ENCODE results near the gene RASEF.

The RASEF gene

GRCh38 chr9:83047839-83048775, 14.8 kb downstream of the RASEF start:
- no peak for DNase-seq

GRCh38 chr9:83043597-83043996, 19.3 kb downstream of the RASEF start:
- no peak for DNase-seq

GRCh38 chr9:83041771-83042170, 21.2 kb downstream of the RASEF start:
- DNase-seq, result no peak

GRCh38 chr9:83039303-83039702, 23.6 kb downstream of the RASEF start:
- no peak for DNase-seq

DNA sequence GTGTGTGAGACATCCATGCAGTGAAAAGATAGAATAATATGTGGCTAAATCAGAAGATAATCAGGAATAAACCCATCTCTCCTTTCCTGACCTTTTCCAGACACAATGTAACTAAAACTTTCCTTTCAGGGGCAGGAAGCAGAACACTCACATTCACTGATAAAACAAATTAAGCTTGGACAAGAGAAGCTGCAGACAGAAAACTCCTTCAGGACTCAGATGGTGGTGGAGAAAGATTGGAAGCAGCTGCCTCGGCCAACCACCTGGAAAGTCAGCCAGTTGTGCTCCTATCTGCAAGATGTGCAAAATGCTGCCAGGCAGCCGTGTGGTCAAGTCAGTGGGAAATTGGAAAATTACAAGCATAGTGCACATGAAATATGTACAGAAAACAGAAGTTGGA, 26.9 kb downstream of the RASEF start:
- DNase-seq, result no peak

GRCh38 chr9:83035143-83035542, 27.8 kb downstream of the RASEF start:
- no peak for DNase-seq

DNA sequence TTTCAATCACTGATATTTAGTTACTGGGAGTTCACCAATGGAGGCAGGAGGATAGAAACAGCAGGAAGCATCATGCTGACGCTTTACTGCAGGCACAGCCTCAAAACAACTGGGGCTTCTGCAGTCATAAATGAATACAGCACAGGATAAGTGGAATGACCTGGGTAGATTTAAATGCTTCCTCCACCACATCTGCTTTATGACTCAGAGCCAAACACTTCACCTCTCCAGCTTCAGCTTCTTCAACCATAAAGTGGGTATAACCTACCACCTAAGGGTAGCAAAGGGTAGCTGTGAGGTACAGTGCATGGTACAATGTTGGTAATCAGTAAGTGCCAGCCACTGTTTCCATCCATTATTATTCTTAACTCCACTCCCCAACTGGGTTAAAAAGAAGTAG, 28.4 kb downstream of the RASEF start:
- no peak for DNase-seq

GRCh38 chr9:83034026-83034425, 28.9 kb downstream of the RASEF start:
- DNase-seq, result no peak

DNA sequence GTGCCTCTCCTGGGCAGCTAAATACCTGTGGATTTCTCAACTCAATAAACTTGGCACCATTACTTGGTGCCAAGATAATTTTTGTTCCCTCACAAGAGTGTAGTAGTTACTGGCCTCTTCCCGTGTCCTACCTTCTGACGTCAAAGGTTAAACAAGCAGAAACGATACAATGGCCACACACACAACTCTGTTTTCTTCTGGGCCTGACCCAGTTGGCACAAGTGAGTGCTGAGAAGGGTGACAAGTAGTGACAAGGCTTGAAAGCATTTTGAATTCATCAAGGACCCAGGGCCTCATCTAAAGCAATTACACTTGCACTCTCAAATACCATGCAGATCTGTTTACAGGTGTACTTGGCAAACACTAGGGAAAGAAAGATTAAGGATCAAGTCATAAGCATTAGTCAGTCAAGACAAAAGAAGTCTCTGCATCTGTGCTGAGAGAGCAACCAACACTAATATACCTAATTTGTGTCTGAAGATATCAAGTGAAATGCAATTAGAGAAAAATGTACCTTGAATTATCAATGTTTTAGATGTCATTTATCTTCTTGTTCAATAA, 30.8 kb downstream of the RASEF start:
- no peak for DNase-seq

DNA sequence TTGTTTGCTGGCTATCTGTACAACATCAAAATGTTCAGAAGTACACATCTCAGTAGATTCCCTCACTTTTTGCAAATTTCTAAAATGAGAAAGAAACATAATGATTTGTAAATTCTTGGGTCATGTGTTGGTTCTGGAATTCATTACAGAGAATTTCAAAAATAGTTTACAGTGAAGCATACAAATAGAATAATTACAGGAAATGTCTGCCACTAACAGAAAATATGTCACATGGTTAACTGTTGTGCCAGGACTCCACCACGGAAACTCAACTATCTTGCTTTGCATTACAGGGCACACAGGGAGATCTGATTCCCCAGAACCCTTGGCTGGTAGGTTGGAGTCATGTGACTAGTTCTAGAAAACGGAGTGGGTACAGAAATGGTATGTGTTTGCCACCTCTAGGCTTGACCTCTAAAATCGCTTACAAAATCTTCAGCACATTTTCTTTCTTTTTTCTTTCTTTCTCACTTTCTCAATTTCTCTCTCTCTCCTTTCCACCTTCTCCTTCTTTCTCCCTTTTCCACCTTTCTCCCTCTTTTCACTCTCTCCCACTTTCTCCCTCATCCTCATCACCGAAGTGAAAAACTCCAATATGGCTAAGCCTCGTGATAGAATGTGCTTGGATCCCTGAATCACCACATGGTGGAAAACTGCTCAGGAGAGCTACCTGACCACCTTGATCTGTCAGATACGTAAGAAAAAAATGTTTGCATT, 32.4 kb downstream of the RASEF start:
- no peak for DNase-seq

GRCh38 chr9:83029531-83030137, 33.3 kb downstream of the RASEF start:
- DNase-seq, result no peak

GRCh38 chr9:83027153-83027891, 35.6 kb downstream of the RASEF start:
- DNase-seq, result peak; percentile 43

- DNase-seq, result no peak
These were observed 38.3 kb downstream of the RASEF start for GRCh38 chr9:83024506-83025125.

DNA sequence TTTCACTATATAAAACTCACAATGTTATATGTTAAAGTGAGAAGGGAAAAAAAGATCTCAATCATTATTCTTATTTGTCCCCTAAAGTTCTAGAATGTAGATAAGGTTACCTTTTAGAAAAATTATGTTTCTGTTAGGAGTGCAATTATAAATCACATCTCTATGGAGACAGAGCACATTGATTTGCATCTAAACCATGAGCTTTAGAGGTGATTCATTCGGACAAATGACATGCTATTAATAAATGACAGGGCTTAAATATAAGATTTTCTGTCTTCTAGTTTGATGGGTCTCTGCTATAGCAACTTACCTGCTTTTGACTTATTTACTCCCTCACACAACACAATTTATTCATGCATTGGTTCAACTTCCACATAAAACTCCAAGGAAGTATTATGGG, 39.8 kb downstream of the RASEF start:
- no peak for DNase-seq

DNA sequence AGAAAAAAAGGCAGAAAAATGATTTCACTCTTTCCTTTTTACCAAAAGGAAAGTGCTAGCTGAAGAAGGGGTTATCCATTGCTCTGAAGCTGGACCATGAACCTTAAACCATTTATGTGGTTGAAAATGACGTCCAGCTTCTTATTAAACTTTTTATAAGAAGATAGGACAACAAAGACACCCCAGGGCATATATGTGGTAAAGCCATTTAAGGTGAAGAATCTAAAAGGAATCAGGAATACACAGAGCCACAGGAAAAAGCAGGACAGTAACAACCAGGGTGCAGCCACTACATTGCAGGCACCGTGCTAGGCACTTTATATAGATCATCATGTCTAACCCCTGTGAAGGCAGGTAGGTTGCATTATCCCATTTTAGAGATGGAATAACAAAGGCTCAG, 42.1 kb downstream of the RASEF start:
- no peak for DNase-seq

DNA sequence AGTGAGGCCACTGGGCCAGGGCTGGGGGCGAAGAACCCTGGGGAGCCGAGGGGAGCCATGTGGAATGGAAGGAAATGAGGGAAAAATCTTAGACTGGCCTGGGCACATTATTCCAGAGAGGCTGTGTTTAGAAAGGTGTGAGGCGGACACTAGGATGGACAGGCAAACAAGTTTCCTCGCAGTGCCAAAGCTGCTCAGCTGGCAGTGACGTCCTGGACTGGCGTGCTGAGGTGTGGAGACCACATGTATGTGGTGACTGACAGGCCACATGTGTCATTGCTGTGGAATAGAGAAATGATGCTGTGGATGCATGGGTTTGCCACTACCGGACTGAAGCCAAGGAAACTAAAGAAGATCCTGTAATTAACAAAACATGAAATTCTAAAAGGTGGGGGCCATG, 42.6 kb downstream of the RASEF start:
- no peak for DNase-seq

DNA sequence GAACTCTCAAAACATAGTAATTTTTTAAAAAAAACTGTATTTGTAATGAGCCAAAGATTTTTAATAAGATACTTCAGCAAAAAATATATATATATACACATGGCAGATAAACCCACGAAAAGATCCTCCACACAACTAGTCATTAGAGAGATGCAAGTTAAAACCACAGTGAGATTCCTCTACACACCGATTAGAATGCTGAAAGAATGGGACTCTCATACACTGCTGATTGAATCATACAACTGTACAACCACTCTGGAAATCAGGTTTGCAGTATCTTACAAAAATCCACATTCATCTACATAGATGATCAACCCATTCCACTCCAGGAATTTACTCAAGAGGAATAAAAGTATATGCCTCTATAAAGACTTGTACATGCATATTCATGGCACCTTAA, 43.7 kb downstream of the RASEF start:
- DNase-seq, result no peak

GRCh38 chr9:83015897-83016296, 47.0 kb downstream of the RASEF start:
- DNase-seq, result no peak

DNA sequence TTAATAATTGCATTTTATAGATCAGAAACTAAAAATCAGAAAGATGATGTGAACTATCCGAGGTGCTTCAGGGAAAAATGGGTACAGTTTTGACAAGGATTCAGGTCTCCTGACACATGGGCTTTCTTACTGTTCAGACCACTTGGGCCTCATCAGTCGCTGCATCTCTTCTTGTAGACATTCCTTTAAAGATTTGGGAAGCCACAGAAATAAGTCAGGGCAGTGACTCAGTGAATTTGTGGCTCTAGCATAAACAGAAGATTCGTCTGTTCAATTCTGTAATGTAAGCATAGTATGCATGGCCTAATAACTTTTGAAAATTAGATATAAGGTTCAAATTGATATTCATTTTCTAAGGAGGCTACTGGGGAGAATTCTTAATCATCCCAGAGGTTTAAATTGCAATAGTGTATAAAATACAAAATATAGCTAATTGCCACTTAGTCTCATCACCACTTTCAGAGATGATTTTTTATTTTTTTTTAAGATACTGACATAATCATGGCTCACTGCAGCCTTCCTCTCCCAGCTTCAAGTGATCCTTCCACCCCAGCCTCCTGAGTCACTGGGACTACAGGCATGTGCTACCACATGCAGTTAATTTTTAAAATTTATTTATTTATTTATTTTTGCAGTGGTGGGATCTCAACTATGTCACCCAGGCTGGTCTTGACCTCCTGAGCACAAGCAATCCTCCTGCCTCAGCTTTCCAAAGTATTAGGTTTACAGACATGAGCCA, 48.9 kb downstream of the RASEF start:
- no peak for DNase-seq

DNA sequence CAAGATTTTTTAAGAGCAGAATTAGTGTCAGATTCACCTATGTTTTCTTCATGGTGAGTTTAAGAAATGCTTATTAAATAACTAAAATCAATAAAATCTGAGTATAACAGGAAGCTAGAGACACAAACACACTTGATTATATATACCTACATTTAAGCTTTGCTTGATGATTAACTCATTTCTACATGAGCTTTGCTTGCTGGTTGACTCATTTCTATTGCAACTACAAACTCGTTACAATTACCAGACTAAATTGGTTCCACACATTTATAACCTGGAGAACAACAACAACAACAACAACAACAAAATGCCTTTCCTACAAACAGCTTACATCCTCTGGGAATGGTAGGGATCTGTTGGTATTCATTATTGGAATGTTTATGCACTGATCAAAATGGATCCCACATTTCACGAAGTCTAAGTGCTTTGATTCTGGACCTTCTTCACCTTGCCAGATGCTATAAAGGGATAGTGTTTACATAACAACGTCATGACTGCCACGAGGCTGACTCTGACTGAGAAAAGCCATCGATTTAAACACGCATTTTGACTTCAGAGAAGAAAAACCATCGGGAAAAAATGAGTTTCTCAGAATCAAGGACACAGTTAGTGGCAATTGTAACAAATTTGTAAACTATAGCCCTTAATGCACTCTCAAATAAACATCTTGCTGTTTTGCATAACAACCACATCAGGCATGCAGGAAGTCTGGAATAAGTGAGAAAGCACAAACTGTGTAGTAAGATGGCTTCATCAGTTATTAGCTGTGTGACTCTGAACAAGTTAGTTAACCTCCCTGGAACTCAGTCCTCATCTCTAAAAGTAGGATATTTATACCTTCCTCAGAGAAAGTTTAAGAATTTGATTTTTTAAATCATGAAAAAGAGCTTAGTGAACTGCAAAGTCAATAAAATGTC, 49.8 kb downstream of the RASEF start:
- no peak for DNase-seq

Measured in amniotic stem cell (primary cell).